ENCODE data around the gene EIF3K.

GRCh38 chr19:38577826-38578225 is 41.2 kb upstream of the EIF3K start:
- TF ChIP-seq ZHX1 (CRISPR knock-in tag; IDR thresholded peaks at IDR 0.05; ENCODE audit: low read depth) (no peak), ZNF274 (CRISPR knock-in tag; IDR thresholded peaks at IDR 0.05) (no peak), CENPX (CRISPR knock-in tag; IDR thresholded peaks at IDR 0.05) (no peak), BHLHE40 (IDR thresholded peaks at IDR 0.05; ENCODE audit: low read length) (no peak), FOSL2 (CRISPR knock-in tag; IDR thresholded peaks at IDR 0.05) (no peak), FOXC1 (CRISPR knock-in tag; IDR thresholded peaks at IDR 0.05; ENCODE audit: borderline replicate concordance) (no peak), STAT6 (CRISPR knock-in tag; IDR thresholded peaks at IDR 0.05; ENCODE audit: borderline replicate concordance) (no peak), ZNF318 (CRISPR knock-in tag; IDR thresholded peaks at IDR 0.05) (no peak), ZBTB33 (CRISPR knock-in tag; IDR thresholded peaks at IDR 0.05) (no peak)

Measured in HepG2 (cell line).